Spinal cord (tissue), 10 donors: ENCODE measurements around the gene LRRC8C. TPM values are rescaled to one million over a fixed set of nuclear protein-coding genes. Genes with fewer than 3 reads are reported as not detected.
A peak's percentile ranks its signal among the peaks of the same experiment; 100 is the strongest.

ENCODE experiments used
- DNase-seq, 6 donors: peaks; one replicate each; pipeline versions ENCODE4 v3.0.0 to v3.0.0-alpha.2; 2013 to 2015; ENCODE audit warnings: low spot score in 6 of 6, low read depth in 4 of 6
- H3K27ac ChIP-seq: one replicate; pipeline ENCODE4 v1.5.1; 2013; ENCODE audit warnings: low read depth, low read length, control low read depth
- H3K27me3 ChIP-seq: one replicate; pipeline ENCODE4 v1.6.1; 2013; ENCODE audit warnings: low read length; ENCODE audit not compliant: control insufficient read depth, insufficient read depth
- H3K36me3 ChIP-seq: one replicate; pipeline ENCODE4 v1.6.1; 2013; ENCODE audit warnings: low read length; ENCODE audit not compliant: control insufficient read depth, insufficient read depth
- H3K4me1 ChIP-seq: one replicate; pipeline ENCODE4 v1.6.1; 2013; ENCODE audit warnings: low read length; ENCODE audit not compliant: control insufficient read depth, insufficient read depth
- H3K4me3 ChIP-seq: one replicate; pipeline ENCODE4 v1.5.1; 2013; ENCODE audit warnings: low read depth, low read length, control low read depth
- H3K9me3 ChIP-seq: one replicate; pipeline ENCODE4 v1.6.1; 2013; ENCODE audit warnings: low read length; ENCODE audit not compliant: control insufficient read depth, insufficient read depth
- WGBS: methylation state at CpG from one replicate; pipeline ENCODE4 v1.1.5; 2013; ENCODE audit warnings: missing lambda C conversion rate; ENCODE audit not compliant: insufficient coverage; 5-methylcytosine and 5-hydroxymethylcytosine counted together
- polyA plus RNA-seq, 2 donors: library from polyadenylated mRNA; unstranded; fragments of 120-200 nt; gene quantifications; one replicate each; pipeline ENCODE4 v1.2.1, GENCODE V29; 2013; ENCODE audit not compliant: insufficient read length in 2 of 2
- total RNA-seq, 2 donors: library from RNA; depleted of rRNA in 1 of 2; stranded (reverse); fragments of 120-200 nt in 1 of 2; fragments of >200 nt in 1 of 2; gene quantifications; one replicate each; pipeline versions ENCODE4 v1.2.3 to v1.2.4, GENCODE V29; 2013 to 2014
- donor health status: healthy.

The LRRC8C gene
- total and polyA plus RNA-seq, 4 donors: 10.5 to 19.7 (median 17.1) TPM

DNA sequence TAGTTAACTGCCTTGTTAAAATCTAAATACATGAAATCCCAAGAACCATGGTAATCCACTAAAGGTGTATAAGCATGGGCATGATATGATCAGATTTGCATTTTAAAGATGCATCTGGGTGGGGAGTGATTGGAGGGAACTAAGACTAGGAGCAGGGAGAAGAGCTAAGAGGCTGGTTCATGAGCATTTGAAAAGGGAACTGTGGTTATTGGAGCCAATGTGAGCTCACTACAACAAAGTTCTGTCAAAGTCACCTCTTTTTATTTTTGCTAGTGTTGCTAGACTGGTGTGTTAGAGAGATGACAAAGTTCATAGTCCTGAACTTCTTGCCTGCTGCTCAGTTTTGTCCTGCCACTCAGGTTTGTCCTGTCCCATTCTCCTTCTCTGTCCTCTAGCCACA lies 120.8 kb downstream of the LRRC8C start:
- H3K27ac ChIP-seq: no peak overlapping the region

DNA sequence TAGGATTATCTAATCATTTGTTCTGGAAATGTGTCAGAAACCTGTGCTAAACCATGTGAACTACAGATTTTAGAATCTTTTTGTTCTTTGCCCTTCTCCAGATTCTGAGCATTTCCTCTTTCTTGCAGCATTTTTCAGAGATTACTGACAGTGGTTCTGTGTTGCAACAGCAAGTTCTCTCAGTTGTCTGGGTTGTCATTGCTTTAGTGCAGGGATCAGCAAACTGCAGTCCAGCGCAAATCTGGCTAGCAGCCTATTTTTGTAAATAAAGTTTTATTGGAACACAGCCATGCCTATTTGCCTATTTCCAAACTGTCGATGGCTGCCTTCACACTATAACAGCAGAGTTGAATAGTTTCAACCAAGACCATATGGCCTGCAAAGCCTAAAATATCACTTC lies 121.6 kb downstream of the LRRC8C start:
- Histone ChIP-seq H3K4me1 (peaks cover 4% of the 10 kb centered on the region), H3K9me3 (no peaks in the 10 kb centered on the region), H3K27me3 (no peaks in the 10 kb centered on the region), H3K36me3 (no peaks in the 10 kb centered on the region), H3K4me3 (no peak overlapping the region), H3K27ac (no peak overlapping the region)
- DNase-seq: peak in 1 of 6 donors; percentile 22
- 100% methylated on average over 1 of the region's 2 CpGs for WGBS

More for the DNA sequence above, 120.8 kb downstream of the LRRC8C start:
- DNase-seq: no peak
- no peaks in the 10 kb centered on the region for H3K9me3 ChIP-seq
- no peak overlapping the region for H3K4me3 ChIP-seq
- H3K36me3 ChIP-seq: no peaks in the 10 kb centered on the region
- peaks cover 4% of the 10 kb centered on the region for H3K4me1 ChIP-seq
- no peaks in the 10 kb centered on the region for H3K27me3 ChIP-seq

DNA sequence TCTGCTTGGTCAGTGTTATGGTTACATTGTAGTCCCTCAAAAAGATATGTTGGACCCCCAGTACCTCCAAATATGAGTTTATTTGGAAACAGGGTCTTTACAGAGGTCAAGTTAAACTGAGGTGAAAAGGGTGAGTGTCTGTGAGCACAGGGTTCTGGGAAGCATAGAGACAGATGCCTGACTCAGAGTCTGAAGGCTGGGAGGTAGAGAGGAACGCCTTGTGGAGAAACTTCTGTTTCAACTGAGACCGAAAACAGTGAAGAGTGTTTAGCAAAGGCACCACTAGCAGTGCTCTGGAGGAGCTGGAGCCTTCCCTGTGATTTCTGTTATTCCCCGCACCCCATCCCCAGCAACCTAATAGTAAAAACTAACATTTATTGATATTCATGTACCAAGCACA lies 122.7 kb downstream of the LRRC8C start:
- H3K27ac ChIP-seq: no peak overlapping the region
- WGBS: 50% methylated on average over 1 of the region's 3 CpGs
- H3K4me3 ChIP-seq: no peak overlapping the region
- H3K27me3 ChIP-seq: no peaks in the 10 kb centered on the region
- no peaks in the 10 kb centered on the region for H3K36me3 ChIP-seq
- no peak for DNase-seq
- no peaks in the 10 kb centered on the region for H3K9me3 ChIP-seq
- H3K4me1 ChIP-seq: peaks cover 4% of the 10 kb centered on the region

DNA sequence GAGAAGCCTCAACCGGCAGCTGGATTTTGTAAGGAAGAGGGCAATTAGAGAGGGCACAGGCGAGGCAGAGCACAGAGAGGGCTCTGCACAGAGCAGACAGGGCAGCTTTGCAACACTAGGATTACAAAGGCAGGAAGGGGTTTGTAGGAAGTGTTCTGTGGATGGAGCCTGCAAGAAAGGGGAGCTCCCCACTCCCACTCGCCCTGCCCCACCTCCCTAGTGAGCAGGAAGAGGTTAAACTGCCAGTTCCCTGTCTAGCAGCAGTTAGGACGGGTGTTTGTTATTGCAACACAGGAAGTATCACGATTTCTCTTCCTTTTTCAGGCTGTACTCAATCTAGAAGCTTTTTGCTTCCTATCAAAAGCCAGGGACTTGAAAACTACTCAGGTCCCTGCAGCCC lies 124.6 kb downstream of the LRRC8C start:
- no peaks in the 10 kb centered on the region for H3K27me3 ChIP-seq
- no peak for DNase-seq
- no peak overlapping the region for H3K27ac ChIP-seq
- no peak overlapping the region for H3K4me3 ChIP-seq
- H3K9me3 ChIP-seq: no peaks in the 10 kb centered on the region
- WGBS: 26% methylated on average over 3 of the region's 5 CpGs
- no peaks in the 10 kb centered on the region for H3K36me3 ChIP-seq
- peaks cover 12% of the 10 kb centered on the region for H3K4me1 ChIP-seq

DNA sequence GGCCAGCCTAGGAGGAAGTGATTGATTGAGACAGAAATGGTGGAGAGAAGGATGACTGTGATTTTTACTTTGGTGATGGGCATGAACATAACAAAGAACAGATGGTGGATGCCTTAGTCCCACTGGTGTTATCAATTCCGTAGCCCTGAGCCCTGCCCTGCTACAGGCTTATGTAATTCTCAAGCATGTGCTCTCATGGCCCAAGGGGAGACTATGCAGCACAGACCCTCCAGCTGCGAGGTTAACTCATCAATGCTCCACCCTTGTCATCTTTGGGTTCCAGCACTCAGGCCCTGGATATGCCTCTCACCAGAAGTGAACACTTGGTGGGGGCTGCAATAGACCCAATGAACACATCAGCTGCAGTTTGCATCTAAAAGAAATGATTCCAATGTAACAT lies 125.2 kb downstream of the LRRC8C start:
- 58% methylated on average over 2 of the region's 2 CpGs for WGBS
- DNase-seq: peak in 1 of 6 donors; percentile 22
- no peak overlapping the region for H3K4me3 ChIP-seq
- no peaks in the 10 kb centered on the region for H3K27me3 ChIP-seq
- H3K4me1 ChIP-seq: peaks cover 17% of the 10 kb centered on the region
- H3K27ac ChIP-seq: no peak overlapping the region
- no peaks in the 10 kb centered on the region for H3K9me3 ChIP-seq
- H3K36me3 ChIP-seq: no peaks in the 10 kb centered on the region

DNA sequence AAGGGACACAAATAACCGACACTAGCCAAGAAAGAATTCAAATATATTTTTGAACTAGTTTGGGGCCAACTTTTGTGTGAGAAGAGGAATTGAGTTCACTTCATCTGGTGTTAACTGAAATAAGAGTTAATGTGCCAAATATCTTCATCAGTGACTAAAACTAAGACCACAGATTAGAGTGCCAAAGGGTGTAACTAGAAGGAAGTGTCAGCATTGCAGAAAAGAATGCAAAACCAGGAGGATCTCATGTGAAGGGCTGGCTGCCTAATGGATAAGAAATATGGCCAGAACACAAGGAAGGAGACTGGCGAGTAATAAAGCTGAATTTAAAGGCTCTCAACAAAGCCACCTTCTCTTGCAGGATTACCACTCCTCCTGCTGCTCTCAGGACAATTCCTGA lies 126.1 kb downstream of the LRRC8C start:
- Histone ChIP-seq H3K4me1 (peaks cover 22% of the 10 kb centered on the region), H3K36me3 (no peaks in the 10 kb centered on the region), H3K9me3 (no peaks in the 10 kb centered on the region), H3K27ac (no peak overlapping the region), H3K27me3 (peaks cover 3% of the 10 kb centered on the region), H3K4me3 (no peak overlapping the region)
- WGBS: no CpG with 5 or more reads among the region's 2 CpGs
- DNase-seq: no peak

DNA sequence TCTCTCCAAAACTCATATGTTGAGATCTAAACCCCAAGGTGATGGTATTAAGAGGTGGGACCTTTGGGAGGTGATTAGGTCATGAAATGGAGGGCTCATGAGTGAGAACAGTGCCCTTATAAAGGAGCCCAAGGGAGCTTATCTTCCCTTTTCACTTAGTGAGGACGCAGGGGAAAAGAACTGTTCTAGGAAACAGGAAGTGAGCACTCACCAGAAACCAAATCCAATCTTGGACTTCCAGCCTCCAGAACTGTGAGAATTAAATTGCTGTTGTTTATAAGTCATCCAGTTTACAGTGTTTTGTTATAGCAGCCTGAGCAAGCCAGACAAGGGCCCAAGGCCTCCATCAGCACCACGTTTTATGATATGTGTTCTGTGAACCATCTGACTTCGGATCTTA lies 127.6 kb downstream of the LRRC8C start:
- Histone ChIP-seq H3K9me3 (no peaks in the 10 kb centered on the region), H3K27me3 (peaks cover 3% of the 10 kb centered on the region), H3K27ac (no peak overlapping the region), H3K4me1 (peaks cover 22% of the 10 kb centered on the region), H3K4me3 (no peak overlapping the region), H3K36me3 (no peaks in the 10 kb centered on the region)
- 93% methylated on average over 2 of the region's 3 CpGs for WGBS
- DNase-seq: no peak

DNA sequence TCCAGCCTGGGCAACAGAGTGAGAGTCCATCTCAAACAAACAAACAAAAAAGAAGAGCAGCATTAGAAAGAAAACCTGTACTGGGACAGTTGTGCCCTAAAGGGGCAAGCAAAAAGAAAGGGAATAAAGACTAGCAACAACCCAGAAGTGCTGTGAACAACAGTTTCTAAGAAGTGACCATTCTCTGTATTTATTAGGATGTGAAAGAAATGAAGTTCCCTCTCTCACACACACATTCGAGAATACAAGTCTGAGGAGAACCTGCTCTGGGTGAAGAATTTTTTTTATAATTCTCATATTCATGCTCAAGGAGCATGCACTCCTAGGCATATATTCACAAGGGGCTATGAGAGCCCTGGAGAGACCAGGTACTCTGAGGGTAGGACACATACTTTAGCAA lies 128.4 kb downstream of the LRRC8C start:
- Histone ChIP-seq H3K9me3 (no peaks in the 10 kb centered on the region), H3K27ac (no peak overlapping the region), H3K4me3 (no peak overlapping the region), H3K4me1 (peaks cover 22% of the 10 kb centered on the region), H3K36me3 (no peaks in the 10 kb centered on the region), H3K27me3 (peaks cover 3% of the 10 kb centered on the region)
- no CpG with 5 or more reads among the region's 1 CpG for WGBS
- no peak for DNase-seq

DNA sequence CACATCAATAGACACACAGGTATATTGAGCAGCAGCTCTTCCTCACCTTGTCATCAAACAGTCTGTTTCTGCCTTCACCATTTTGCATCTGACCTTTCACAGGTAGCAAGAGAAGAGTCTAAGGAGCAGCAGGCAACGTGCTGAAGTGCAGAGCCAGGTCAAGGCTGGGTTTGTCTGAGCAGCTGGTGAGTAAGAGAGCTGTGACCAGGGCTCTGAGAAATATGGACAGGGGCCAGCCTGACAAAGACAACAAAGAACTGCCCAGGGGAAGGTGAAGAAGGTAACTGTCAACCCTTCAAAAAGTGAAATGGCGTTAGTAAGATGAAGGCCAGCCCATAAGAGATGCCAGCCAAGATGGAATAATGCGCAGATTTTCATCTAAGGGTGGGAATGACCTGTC lies 129.0 kb downstream of the LRRC8C start:
- Histone ChIP-seq H3K27ac (no peak overlapping the region), H3K4me1 (peaks cover 22% of the 10 kb centered on the region), H3K9me3 (no peaks in the 10 kb centered on the region), H3K36me3 (no peaks in the 10 kb centered on the region), H3K27me3 (peaks cover 3% of the 10 kb centered on the region), H3K4me3 (no peak overlapping the region)
- no peak for DNase-seq
- WGBS: 74% methylated on average over 3 of the region's 3 CpGs

DNA sequence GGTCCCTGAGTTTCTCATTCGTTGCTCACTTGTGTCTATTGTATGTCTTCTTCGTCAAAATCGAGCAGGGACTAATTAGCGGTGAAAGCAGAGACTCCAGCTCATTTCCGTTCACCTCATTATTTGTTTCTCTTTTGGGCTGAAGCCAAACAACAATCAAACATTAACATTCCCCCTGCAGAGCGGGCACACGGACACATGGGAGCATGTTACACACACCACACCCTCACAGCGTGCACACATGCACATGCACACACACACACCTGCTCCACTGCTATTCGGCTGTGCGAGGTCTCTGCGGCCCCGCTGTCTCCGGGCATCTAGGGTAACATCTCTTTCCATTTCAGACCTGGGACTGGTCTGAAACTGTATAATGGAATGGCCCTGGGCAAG lies 129.5 kb downstream of the LRRC8C start:
- no peaks in the 10 kb centered on the region for H3K36me3 ChIP-seq
- peaks cover 22% of the 10 kb centered on the region for H3K4me1 ChIP-seq
- peak overlapping the region; percentile 74 for H3K27ac ChIP-seq
- H3K9me3 ChIP-seq: no peaks in the 10 kb centered on the region
- 17% methylated on average over 10 of the region's 13 CpGs for WGBS
- H3K27me3 ChIP-seq: peaks cover 3% of the 10 kb centered on the region
- H3K4me3 ChIP-seq: peak overlapping the region; percentile 67
- DNase-seq: peak in 3 of 6 donors; percentile 15 to 73 (median 56)
